Fibroblast of skin of left quadriceps (primary cell): ENCODE data around the gene C4orf17.
"Not testable (repeated sequence)": the region's sequence is repeated elsewhere in the genome, so short reads cannot be mapped to it uniquely, and the experiment has no call there.

ENCODE experiments used
- DNase-seq, 2 experiments: peaks; one replicate each; pipeline ENCODE4 v3.0.0-alpha.2; 2013; ENCODE audit warnings: low read depth in 2 of 2

C4orf17 gene

GRCh38 chr4:99510721-99511120, at the start of gene C4orf17:
C4orf17 (plus strand) TSS chr4:99511021; CDS start chr4:99513082, 2,061 bp downstream.
- DNase-seq = no peak

- DNase-seq = no peak
Observed at GRCh38 chr4:99461623-99462401, 49.0 kb upstream of the C4orf17 start.

GRCh38 chr4:99462875-99463464, 47.9 kb upstream of the C4orf17 start:
- DNase-seq = peak; percentile 28 to 32

- DNase-seq = no peak
Observed at GRCh38 chr4:99463566-99463965, 47.3 kb upstream of the C4orf17 start.

- DNase-seq = no peak
Observed at GRCh38 chr4:99467887-99468286, 42.9 kb upstream of the C4orf17 start.

- DNase-seq = no peak
Observed at GRCh38 chr4:99468889-99469288, 41.9 kb upstream of the C4orf17 start.

- no peak for DNase-seq
Observed at GRCh38 chr4:99471349-99471748, 39.5 kb upstream of the C4orf17 start.

GRCh38 chr4:99471896-99472295, 38.9 kb upstream of the C4orf17 start:
- DNase-seq = no peak

GRCh38 chr4:99473131-99473530, 37.7 kb upstream of the C4orf17 start:
- DNase-seq = no peak

- no peak for DNase-seq
Observed at GRCh38 chr4:99483636-99484035, 27.2 kb upstream of the C4orf17 start.

GRCh38 chr4:99485212-99485611, 25.6 kb upstream of the C4orf17 start:
- DNase-seq = no peak

- DNase-seq = not testable (repeated sequence)
Observed at GRCh38 chr4:99486648-99487047, 24.2 kb upstream of the C4orf17 start.

GRCh38 chr4:99490286-99490685, 20.5 kb upstream of the C4orf17 start:
- DNase-seq = no peak

- no peak for DNase-seq
Observed at GRCh38 chr4:99504804-99505502, 5.9 kb upstream of the C4orf17 start.

GRCh38 chr4:99506781-99507180, 4.0 kb upstream of the C4orf17 start:
- DNase-seq = no peak

- DNase-seq = no peak
Observed at GRCh38 chr4:99507349-99507748, 3.5 kb upstream of the C4orf17 start.

GRCh38 chr4:99507762-99508161, 3.1 kb upstream of the C4orf17 start:
- no peak for DNase-seq

- no peak for DNase-seq
Observed at GRCh38 chr4:99518601-99519295, 7.9 kb downstream of the C4orf17 start.

- peak; percentile 2 for DNase-seq
Observed at GRCh38 chr4:99529228-99529627, 18.4 kb downstream of the C4orf17 start.

- DNase-seq = no peak
Observed at GRCh38 chr4:99529956-99530355, 19.1 kb downstream of the C4orf17 start.

- not testable (repeated sequence) for DNase-seq
Observed at GRCh38 chr4:99534699-99535098, 23.9 kb downstream of the C4orf17 start.

- no peak for DNase-seq
Observed at GRCh38 chr4:99536271-99536670, 25.4 kb downstream of the C4orf17 start.
